Activated effector memory CD4-positive, alpha-beta T cell treated with Interleukin-2 at 50 U/mL for 16 hours (primary cell): ENCODE data around the gene REM2.

ENCODE experiments used
- DNase-seq: peaks from one replicate; pipeline ENCODE4 v3.0.0-alpha.2; 2020

The REM2 gene

GRCh38 chr14:22875003-22875747 is 7.8 kb upstream of the REM2 start:
- no peak for DNase-seq

- DNase-seq = no peak
Observed at GRCh38 chr14:22875748-22876319, 7.2 kb upstream of the REM2 start.

- no peak for DNase-seq
Observed at GRCh38 chr14:22877000-22877501, 6.0 kb upstream of the REM2 start.

GRCh38 chr14:22878271-22879246 is 4.5 kb upstream of the REM2 start:
- no peak for DNase-seq

GRCh38 chr14:22882064-22882463 is 958 bp upstream of the REM2 start:
- no peak for DNase-seq

GRCh38 chr14:22882529-22883172 is 371 bp upstream of the REM2 start:
- no peak for DNase-seq

GRCh38 chr14:22884076-22884737 is 1.2 kb downstream of the REM2 start:
- no peak for DNase-seq

- DNase-seq = no peak
Observed at GRCh38 chr14:22884738-22885523, 1.9 kb downstream of the REM2 start.

GRCh38 chr14:22885975-22886374 is 3.0 kb downstream of the REM2 start:
- DNase-seq = no peak

GRCh38 chr14:22886500-22887259 is 3.7 kb downstream of the REM2 start:
- peak; percentile 80 for DNase-seq

GRCh38 chr14:22887260-22887989 is 4.4 kb downstream of the REM2 start:
- peak; percentile 35 for DNase-seq

- no peak for DNase-seq
Observed at GRCh38 chr14:22887990-22888378, 5.0 kb downstream of the REM2 start.

- no peak for DNase-seq
Observed at GRCh38 chr14:22888662-22889061, 5.6 kb downstream of the REM2 start.

GRCh38 chr14:22890416-22890815 is 7.4 kb downstream of the REM2 start:
- no peak for DNase-seq

GRCh38 chr14:22892488-22892887 is 9.5 kb downstream of the REM2 start:
- no peak for DNase-seq

GRCh38 chr14:22893706-22894105 is 10.7 kb downstream of the REM2 start:
- DNase-seq = no peak

- no peak for DNase-seq
Observed at GRCh38 chr14:22895402-22895801, 12.4 kb downstream of the REM2 start.

- no peak for DNase-seq
Observed at GRCh38 chr14:22896356-22896755, 13.3 kb downstream of the REM2 start.

- DNase-seq = no peak
Observed at GRCh38 chr14:22896760-22897159, 13.7 kb downstream of the REM2 start.

GRCh38 chr14:22897357-22897756 is 14.3 kb downstream of the REM2 start:
- DNase-seq = no peak
